Stimulated activated naive CD4-positive, alpha-beta T cell treated with Interleukin-2 at 50 U/mL for 16 hours (primary cell): ENCODE data around the gene ADGRF1.

ENCODE experiments used
- DNase-seq: peaks from one replicate; lab custom pipeline; 2025; lab: John Stamatoyannopoulos, UW

Gene ADGRF1

GRCh38 chr6:46979206-46979605 lies 62.9 kb downstream of the ADGRF1 start:
- DNase-seq, result no peak

DNA sequence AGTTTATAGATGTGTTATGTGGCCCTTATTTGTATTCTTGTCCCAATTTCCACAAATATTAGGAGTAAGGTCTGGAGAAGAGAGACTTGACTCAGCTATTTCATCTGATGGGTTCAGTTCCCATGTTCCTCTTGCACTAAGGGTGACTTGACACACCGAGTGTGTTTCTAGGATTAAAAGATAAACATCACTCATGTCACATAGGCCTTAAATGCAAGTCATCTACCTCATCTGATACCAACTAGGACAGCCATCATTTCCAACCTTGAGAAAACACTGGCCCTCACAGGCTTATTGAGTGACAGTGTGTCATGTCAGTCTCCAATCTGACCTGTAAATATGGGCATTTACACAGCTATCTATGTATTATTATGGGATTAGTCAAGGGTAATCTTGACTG lies 67.3 kb downstream of the ADGRF1 start:
- DNase-seq, result no peak

DNA sequence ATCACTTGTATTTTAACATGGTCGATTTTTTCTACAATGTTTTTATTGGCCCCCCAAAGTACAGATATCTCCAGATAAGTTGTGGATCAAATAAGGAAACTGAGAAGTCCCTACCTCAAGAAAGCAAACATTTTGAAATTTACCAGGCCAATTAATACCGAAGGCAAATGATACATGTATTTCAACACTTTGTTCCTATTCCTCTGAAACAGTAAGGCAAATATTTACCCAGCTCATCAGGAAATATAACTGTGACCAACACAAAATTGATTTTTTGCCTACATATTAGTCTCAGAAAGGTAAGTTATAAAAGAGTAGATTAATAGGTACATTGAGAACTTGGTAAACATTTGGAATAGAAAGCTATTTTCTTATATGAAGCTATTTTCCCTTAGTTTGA lies 69.1 kb downstream of the ADGRF1 start:
- DNase-seq, result no peak

- no peak for DNase-seq
These were observed 69.6 kb downstream of the ADGRF1 start for GRCh38 chr6:46972531-46972930.

- no peak for DNase-seq
These were observed 72.9 kb downstream of the ADGRF1 start for GRCh38 chr6:46969206-46969605.

DNA sequence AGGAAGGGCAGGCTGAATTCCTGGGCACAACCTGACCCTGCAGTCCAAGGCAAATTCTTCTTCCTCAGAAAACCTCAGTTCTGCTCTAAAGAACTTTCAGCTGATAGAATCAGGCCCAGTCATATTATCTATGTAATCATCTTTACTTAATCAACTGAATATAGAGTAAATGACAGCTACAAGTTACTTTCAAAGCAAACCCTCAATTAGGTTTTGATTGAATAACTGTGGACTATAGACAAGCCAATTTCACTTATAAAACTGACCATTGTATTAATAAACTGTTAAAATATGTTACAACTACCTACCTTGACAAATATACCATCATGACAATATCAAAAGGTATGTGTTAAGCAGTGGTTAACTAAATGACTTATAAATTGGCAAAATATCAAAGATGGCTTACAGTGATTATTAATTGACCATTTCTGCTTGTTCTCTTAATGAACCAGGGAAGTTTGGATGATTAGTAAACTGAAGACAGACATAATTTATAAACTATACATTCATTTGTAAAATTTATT lies 74.2 kb downstream of the ADGRF1 start:
- DNase-seq, result no peak

DNA sequence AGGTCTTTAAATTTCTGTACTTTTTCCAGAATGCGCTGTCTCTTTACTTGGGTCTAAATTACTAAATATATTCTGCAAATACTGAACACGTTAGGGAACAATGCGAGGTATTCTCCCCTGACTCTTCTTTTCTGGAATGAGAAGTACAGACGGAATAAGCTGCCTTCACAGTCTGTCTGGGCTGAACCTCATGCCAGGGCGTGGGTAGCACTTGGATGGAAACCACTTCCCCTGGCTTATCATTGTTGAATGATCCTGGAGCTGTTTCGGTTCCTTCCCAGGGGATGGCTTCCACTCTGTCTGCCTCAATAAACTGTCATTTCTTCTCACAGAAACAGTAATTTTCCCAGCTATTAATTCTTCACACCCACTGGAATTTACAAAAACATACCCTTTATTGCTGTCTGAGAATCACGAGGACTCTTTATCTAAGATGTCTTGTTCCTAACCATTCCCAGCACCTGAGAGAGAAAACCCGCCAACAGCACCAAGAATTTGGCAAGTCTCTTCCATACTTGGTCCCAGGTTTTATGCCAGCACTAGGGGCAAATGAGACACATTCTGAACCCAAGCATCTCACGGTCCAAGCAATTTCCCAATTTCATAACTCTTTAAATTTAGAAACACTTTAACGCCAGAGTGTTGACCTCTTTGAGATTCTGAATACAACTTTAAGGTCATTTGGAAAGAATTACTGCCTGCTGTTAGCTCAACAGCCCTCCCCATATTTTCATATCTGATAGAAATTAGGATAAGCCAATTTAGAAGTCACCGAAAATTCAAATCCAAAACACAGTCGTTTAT lies 77.2 kb downstream of the ADGRF1 start:
- DNase-seq, result no peak

- DNase-seq, result no peak
These were observed 78.5 kb downstream of the ADGRF1 start for GRCh38 chr6:46963626-46964025.

DNA sequence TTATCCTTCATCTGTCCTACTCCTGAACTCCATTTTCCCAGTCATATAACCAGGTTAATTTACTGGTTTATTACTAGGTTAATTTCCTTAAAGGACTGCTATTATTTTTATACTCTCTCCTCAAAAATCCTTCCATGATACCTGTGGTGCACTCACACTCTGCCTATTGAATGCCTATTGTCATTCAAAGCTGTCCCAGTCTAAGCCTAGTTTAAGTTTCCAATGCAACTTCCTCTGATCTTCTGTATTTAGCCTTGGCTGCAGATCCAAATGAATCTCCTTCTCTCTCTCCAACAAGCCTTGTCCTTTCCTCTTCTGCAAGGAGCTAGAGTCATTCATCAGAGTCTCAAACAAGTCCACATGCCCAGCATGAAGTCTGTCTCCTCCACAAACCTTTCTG lies 79.1 kb downstream of the ADGRF1 start:
- DNase-seq, result no peak

DNA sequence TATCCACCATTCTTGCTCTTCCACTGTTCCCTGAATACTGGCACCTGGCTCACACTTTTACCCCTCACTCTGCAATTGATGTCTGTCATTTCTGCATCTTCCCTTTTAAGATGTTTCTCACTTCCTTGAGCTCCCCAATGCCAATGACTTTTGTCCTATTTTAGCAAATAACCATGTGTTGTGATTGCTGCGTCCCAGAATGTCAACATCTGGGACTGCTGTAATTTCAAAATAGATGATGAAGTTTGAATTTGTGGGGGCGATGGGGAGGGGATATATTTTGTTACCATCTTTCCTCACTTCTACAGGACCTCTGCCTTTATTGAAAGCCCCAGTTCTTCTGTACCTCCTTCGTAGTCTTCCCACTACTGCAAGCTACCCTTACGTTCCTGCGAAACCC lies 80.4 kb downstream of the ADGRF1 start:
- DNase-seq, result no peak

- no peak for DNase-seq
These were observed 80.9 kb downstream of the ADGRF1 start for GRCh38 chr6:46961232-46961631.

GRCh38 chr6:46959419-46959818 lies 82.7 kb downstream of the ADGRF1 start:
- DNase-seq, result no peak

DNA sequence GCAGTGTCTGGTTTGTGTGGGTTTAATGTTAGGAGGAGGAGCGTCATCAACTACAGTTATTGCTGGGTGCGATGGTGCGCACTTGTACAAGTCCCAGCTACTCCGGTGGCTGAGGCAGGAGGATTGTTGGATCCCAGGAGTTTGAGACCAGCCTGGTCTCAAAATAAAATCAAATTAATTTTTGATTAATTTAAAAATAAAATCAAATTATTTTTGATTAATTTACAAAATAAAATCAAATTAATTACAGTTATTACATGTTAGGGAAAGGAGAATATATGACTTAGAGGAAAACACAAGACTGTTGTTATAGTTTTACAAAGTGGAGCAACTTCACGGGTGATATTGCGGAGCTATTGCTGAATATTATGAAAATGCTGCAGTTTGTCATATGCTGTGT lies 85.7 kb downstream of the ADGRF1 start:
- no peak for DNase-seq

DNA sequence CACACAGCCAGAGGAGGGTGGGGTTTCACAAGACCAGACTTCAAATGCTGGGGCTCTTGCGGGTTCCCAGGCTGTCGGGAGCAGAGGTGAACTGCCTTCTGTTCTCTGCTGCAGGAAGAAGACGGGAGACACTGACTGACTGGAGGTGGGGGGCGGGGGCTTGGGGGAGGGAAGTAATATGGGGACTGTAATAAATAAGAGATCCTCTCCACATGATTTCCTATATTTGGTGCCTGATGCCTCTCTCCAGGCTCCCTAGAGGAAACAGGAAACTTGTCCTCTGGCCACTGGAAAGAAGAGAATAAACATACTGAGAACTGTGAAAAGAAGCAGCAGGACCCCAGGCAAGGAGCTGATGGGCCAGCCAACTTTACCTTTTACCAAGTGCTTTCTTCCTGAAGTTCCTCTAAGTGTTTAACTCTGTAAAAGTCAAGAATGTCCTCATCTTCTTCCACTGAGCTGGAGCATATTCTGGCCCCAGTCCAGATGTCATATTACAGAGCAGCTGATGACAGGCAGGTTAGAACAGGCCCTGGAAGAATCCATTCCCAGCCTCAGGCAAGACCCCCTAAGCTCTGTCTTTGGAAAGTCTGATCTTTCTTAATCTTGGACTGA lies 87.2 kb downstream of the ADGRF1 start:
- DNase-seq, result no peak

- no peak for DNase-seq
These were observed 88.2 kb downstream of the ADGRF1 start for GRCh38 chr6:46953921-46954320.

GRCh38 chr6:46949632-46950280 lies 92.4 kb downstream of the ADGRF1 start:
- no peak for DNase-seq

DNA sequence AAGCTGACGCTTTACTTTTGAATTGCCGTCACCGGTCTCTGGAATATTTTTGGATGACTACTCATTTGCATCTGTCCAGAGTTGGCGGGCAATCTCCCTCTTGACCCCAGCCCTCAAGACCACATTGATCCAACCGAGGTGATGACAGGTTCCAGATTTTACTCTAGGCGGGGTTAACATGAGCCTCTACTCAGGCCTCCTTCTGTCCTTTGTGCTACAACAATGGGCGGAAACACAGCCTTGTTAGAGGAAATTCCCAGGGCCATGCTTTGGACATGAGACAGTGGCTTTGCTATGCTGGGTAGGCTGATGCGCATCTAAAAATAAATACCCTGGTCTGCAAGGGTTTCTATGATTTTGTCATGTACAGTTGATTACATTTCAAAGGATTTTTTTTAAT lies 93.4 kb downstream of the ADGRF1 start:
- DNase-seq, result no peak
